Keratinocyte (primary cell): Measurements from ENCODE around the gene CLBA1. TPM values are rescaled to one million over a fixed set of nuclear protein-coding genes. Genes with fewer than 3 reads are reported as not detected.

Experiments
- DNase-seq: peaks from one replicate; pipeline ENCODE4 v3.0.0-alpha.2; 2011; ENCODE audit warnings: low read depth, missing footprints, low spot score
- FAIRE-seq: peaks from 2 replicates; lab custom pipeline; 2011; peaks lifted over from hg19 to GRCh38; lab: Jason Lieb, UNC
- H2AFZ ChIP-seq: 2 replicates; pipeline ENCODE4 v1.6.0; 2012; ENCODE audit warnings: low read length, control low read depth, inconsistent platforms; ENCODE audit not compliant: control insufficient read depth
- H3K27ac ChIP-seq: 2 replicates; pipeline ENCODE4 v1.5.1; 2011; ENCODE audit warnings: low read length; ENCODE audit not compliant: control insufficient read depth, insufficient read depth
- H3K27me3 ChIP-seq: 3 replicates; pipeline ENCODE4 v1.6.0; 2011; ENCODE audit warnings: low read length; ENCODE audit not compliant: control insufficient read depth, insufficient read depth; ENCODE audit errors: extremely low read depth
- H3K36me3 ChIP-seq, 2 experiments: 2 replicates in 1 of 2; 3 replicates in 1 of 2; pipeline ENCODE4 v1.5.1; 2011; ENCODE audit warnings: low read length in 2 of 2, mild to moderate bottlenecking in 1 of 2; ENCODE audit not compliant: control insufficient read depth in 2 of 2, insufficient read depth in 2 of 2; ENCODE audit errors: extremely low read depth in 1 of 2
- H3K4me1 ChIP-seq: 3 replicates; pipeline ENCODE4 v1.5.1; 2011; ENCODE audit warnings: low read length; ENCODE audit not compliant: control insufficient read depth, insufficient read depth; ENCODE audit errors: extremely low read depth
- H3K4me2 ChIP-seq: 3 replicates; pipeline ENCODE4 v1.6.0; 2011; ENCODE audit warnings: low read depth, low read length; ENCODE audit not compliant: control insufficient read depth, insufficient read depth; ENCODE audit errors: extremely low read depth
- H3K4me3 ChIP-seq, 3 experiments: fragments of 200-600 bp in 1 of 3; sonication (generic) in 1 of 3; 2 replicates in 2 of 3; 3 replicates in 1 of 3; pipeline ENCODE4 v1.5.1; 2011 to 2016; ENCODE audit warnings: low read length in 3 of 3, mild to moderate bottlenecking in 3 of 3, control low read depth in 2 of 3, inconsistent platforms in 1 of 3, low read depth in 1 of 3, mixed read lengths in 1 of 3, mixed run types in 1 of 3, moderate library complexity in 1 of 3; ENCODE audit not compliant: control insufficient read depth in 2 of 3, insufficient read depth in 2 of 3; ENCODE audit errors: extremely low read depth in 1 of 3
- H3K79me2 ChIP-seq: 2 replicates; pipeline ENCODE4 v1.6.0; 2012; ENCODE audit warnings: low read length; ENCODE audit not compliant: control insufficient read depth, insufficient read depth
- H3K9ac ChIP-seq: 3 replicates; pipeline ENCODE4 v1.6.0; 2011; ENCODE audit warnings: low read length; ENCODE audit not compliant: control insufficient read depth, insufficient read depth; ENCODE audit errors: extremely low read depth
- H3K9me1 ChIP-seq: 3 replicates; pipeline ENCODE4 v1.6.0; 2011; ENCODE audit warnings: low read length; ENCODE audit not compliant: control insufficient read depth, insufficient read depth; ENCODE audit errors: extremely low read depth
- H3K9me3 ChIP-seq: 2 replicates; pipeline ENCODE4 v1.5.1; 2012; ENCODE audit warnings: low read depth, low read length; ENCODE audit not compliant: control insufficient read depth
- H4K20me1 ChIP-seq: 3 replicates; pipeline ENCODE4 v1.6.0; 2011; ENCODE audit warnings: low read length; ENCODE audit not compliant: control insufficient read depth, insufficient read depth; ENCODE audit errors: extremely low read depth
- EZH2 ChIP-seq: IDR thresholded peaks from one replicate; pipeline ENCODE4 v1.6.1; 2012; ENCODE audit warnings: inconsistent platforms, mild to moderate bottlenecking, low read length, moderate library complexity
- dilution Hi-C: fragments of 300-500 bp; cut with MboI; formaldehyde crosslinking; loops from one replicate; pipeline ENCODE4 v1.7.0; 2020; ENCODE audit warnings: low sequenced_read_pairs; ENCODE audit not compliant: extremely low pct_ligation_motif_present
- polyA plus RNA-seq, 5 experiments: library from polyadenylated mRNA; depleted of rRNA in 3 of 5; stranded (reverse) in 3 of 5; stranded (forward) in 1 of 5; unstranded in 1 of 5; fragments of >200 nt; gene quantifications; 1 replicate in 1 of 5; 2 replicates in 3 of 5; 3 replicates in 1 of 5; pipeline versions ENCODE4 v1.2.1 to v1.2.3, GENCODE V29; 2011 to 2012; ENCODE audit warnings: missing spikeins in 2 of 5, low read depth in 1 of 5, low replicate concordance in 1 of 5
- TF ChIP-seq, protein P1 (sequence below), 3 experiments: IDR thresholded peaks in 1 of 3; conservative IDR thresholded peaks in 1 of 3; optimal IDR thresholded peaks in 1 of 3; 2 replicates in 2 of 3; 3 replicates in 1 of 3; pipeline versions ENCODE3 to v1.5.1; 2011; ENCODE audit warnings: low read length in 3 of 3, mild to moderate bottlenecking in 3 of 3, moderate library complexity in 2 of 3, control low read depth in 1 of 3, inconsistent platforms in 1 of 3; ENCODE audit not compliant: insufficient read depth in 2 of 3; ENCODE audit errors: extremely low read depth in 1 of 3

The CLBA1 gene
- polyA plus RNA-seq, 1 donor (not counting 4 experiments of a cell fraction or from before 2014, with no cell fraction given) = 8.6 TPM

DNA sequence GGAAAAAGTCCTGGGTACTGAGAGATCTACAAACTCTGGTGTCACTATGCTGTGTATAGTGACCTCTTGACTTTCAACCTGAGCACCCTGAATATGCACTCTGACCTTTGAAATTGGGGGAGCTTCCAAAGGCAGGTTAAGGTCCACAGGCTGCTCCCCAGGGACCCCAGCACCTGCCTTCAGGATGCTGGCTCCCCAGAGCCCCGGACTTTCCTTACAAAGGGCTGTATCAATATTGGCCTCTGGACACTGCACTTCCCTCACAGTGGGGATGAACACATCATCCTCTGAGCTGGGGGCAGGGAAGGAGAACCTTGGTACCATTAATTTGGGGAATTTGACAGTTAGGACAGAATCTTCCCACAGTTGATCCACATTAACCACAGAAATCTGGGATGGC lies 46.6 kb upstream of the CLBA1 start:
- H3K9me3 ChIP-seq = no peaks in the 10 kb centered on the region
- peaks cover 2% of the 10 kb centered on the region for H3K9me1 ChIP-seq
- H4K20me1 ChIP-seq = no peaks in the 10 kb centered on the region
- FAIRE-seq (no peak), DNase-seq (no peak)
- dilution Hi-C loops = no loop called here
- H2AFZ ChIP-seq = no peak overlapping the region
- no peak for TF ChIP-seq EZH2
- TF ChIP-seq, protein P1, sequence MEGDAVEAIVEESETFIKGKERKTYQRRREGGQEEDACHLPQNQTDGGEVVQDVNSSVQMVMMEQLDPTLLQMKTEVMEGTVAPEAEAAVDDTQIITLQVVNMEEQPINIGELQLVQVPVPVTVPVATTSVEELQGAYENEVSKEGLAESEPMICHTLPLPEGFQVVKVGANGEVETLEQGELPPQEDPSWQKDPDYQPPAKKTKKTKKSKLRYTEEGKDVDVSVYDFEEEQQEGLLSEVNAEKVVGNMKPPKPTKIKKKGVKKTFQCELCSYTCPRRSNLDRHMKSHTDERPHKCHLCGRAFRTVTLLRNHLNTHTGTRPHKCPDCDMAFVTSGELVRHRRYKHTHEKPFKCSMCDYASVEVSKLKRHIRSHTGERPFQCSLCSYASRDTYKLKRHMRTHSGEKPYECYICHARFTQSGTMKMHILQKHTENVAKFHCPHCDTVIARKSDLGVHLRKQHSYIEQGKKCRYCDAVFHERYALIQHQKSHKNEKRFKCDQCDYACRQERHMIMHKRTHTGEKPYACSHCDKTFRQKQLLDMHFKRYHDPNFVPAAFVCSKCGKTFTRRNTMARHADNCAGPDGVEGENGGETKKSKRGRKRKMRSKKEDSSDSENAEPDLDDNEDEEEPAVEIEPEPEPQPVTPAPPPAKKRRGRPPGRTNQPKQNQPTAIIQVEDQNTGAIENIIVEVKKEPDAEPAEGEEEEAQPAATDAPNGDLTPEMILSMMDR (optimal IDR thresholded peaks at IDR 0.05 in 1 of 3, IDR thresholded peaks at IDR 0.05 in 1 of 3, conservative IDR thresholded peaks at IDR 0.05 in 1 of 3; ENCODE audit: extremely low read depth in 1 of 3, insufficient read depth in 2 of 3, low read length in 3 of 3) = no peak
- no peak overlapping the region for H3K27ac ChIP-seq
- no peaks in the 10 kb centered on the region for H3K4me1 ChIP-seq
- no peaks in the 10 kb centered on the region for H3K79me2 ChIP-seq
- H3K27me3 ChIP-seq = peaks cover 6% of the 10 kb centered on the region
- no peak overlapping the region for H3K4me2 ChIP-seq
- H3K4me3 ChIP-seq = no peak overlapping the region
- H3K9ac ChIP-seq = no peak overlapping the region
- H3K36me3 ChIP-seq = peaks cover 27 to 36% of the 10 kb centered on the region in 2 experiments

DNA sequence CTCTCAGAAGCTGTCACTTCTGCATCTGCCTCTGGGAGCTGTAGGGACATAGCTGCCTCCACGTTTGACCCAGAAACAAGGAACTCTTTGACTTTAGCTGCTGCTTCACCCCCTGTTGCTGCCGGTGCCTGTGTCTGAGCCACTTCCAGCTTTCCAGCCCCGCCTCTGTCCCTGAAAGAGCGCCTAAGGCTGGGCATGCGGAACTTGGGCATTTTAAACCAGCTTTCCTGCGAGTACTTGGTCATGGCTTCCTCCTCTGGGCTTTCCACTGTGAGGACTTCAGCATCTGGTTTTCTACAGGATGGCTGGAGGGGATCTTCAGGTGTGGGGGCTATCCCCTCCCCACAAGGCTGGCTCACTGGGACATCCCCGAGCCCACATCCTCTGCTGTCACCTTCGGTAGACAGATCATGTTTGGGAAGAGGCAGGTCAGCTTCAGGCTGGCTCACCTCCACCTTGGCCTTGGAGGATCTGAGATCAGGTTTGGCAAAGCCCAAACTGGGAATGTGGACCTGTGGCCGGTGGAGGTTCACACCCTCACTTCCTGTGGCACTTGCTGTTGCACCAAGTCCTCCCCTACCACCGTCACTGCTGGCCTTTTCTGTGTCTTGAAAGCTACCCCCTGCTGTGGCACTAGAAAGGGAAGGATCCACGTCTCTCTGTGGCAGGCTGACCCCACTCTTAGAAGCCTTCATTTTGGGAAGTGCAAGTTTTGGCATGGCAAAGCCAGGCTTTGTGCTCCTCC lies 45.8 kb upstream of the CLBA1 start:
- Histone ChIP-seq H3K9me3 (no peaks in the 10 kb centered on the region), H3K79me2 (no peaks in the 10 kb centered on the region), H3K9me1 (peaks cover 2% of the 10 kb centered on the region), H3K27me3 (no peaks in the 10 kb centered on the region), H3K4me1 (no peaks in the 10 kb centered on the region), H3K4me3 (no peak overlapping the region), H2AFZ (no peak overlapping the region), H4K20me1 (no peaks in the 10 kb centered on the region), H3K4me2 (no peak overlapping the region), H3K36me3 (peaks cover 27 to 36% of the 10 kb centered on the region in 2 experiments), H3K27ac (no peak overlapping the region), H3K9ac (no peak overlapping the region)
- DNase-seq (no peak), FAIRE-seq (no peak)
- dilution Hi-C loops = no loop called here
- TF ChIP-seq, protein P1 (optimal IDR thresholded peaks at IDR 0.05 in 1 of 3, IDR thresholded peaks at IDR 0.05 in 1 of 3, conservative IDR thresholded peaks at IDR 0.05 in 1 of 3; ENCODE audit: extremely low read depth in 1 of 3, insufficient read depth in 2 of 3, low read length in 3 of 3) = no peak
- no peak for TF ChIP-seq EZH2
